ENCODE measurements around the gene NAPA.

The NAPA gene

DNA sequence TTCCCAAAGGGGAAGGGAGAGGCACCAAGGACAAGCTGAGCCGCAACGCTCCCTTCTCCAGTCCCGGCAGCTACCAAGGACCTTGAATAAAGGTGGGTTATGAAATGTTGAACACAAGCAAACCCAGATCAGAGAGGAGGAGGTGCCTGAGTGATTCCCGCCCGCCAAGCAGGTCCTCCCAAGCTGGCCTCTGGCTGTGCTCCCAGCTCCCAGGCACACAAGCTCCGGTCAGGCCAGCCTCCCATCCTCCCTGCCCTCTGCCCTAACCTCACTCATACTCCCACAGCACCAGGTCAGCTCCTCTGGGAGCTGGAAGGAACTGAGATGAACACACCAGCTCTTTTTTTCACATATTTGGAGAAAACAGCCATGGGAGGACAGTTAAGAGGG, 3.7 kb downstream of the NAPA start:
- H3K4me3 ChIP-seq (ENCODE audit: control insufficient read depth, low read depth, low read length): no peak overlapping the region
- TF ChIP-seq CTCF (IDR thresholded peaks at IDR 0.05; ENCODE audit: control insufficient read depth, insufficient read depth, low read depth, low read length, missing control alignments): no peak
- no peak for DNase-seq (ENCODE audit: low read depth)

DNA sequence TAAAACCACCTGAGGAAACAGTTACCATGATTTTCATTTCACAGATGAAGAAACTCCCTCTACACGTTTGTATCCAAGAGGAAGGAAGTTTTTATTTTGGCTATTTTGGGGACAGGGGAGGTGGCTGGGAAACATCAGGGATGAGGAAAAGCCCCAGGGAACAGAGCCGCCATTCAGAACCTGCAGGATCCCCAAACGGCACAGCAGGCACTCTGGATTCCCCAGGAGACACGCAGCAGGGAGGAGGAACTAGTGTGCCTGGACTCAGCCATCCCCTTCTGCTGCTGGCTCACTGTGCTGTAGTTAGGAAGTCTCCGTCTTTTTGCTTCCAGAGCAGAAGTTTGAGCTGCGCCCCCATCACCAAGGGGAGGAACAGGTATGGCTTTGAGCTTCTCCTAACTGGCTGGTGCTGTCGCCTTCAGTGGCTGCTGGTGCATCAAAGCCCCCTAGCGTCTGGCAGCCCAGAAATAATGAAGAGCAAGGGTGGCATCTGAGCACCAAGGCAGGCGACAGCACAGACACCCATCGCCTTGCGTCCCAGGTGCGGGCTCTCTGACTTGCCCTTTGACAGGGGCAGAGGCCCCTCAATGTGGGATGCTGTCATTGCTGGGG, 4.2 kb downstream of the NAPA start:
- no peak overlapping the region for H3K4me3 ChIP-seq (ENCODE audit: control insufficient read depth, low read depth, low read length)
- no peak for DNase-seq (ENCODE audit: low read depth)
- no peak for TF ChIP-seq CTCF (IDR thresholded peaks at IDR 0.05; ENCODE audit: control insufficient read depth, insufficient read depth, low read depth, low read length, missing control alignments)

- no peak overlapping the region for H3K4me3 ChIP-seq (ENCODE audit: control insufficient read depth, low read depth, low read length)
- TF ChIP-seq CTCF (IDR thresholded peaks at IDR 0.05; ENCODE audit: control insufficient read depth, insufficient read depth, low read depth, low read length, missing control alignments): no peak
- no peak for DNase-seq (ENCODE audit: low read depth)
Measured at GRCh38 chr19:47509973-47510372, 4.9 kb downstream of the NAPA start.

GRCh38 chr19:47509170-47509847, 5.6 kb downstream of the NAPA start:
- DNase-seq (ENCODE audit: low read depth): no peak
- TF ChIP-seq CTCF (IDR thresholded peaks at IDR 0.05; ENCODE audit: control insufficient read depth, insufficient read depth, low read depth, low read length, missing control alignments): no peak
- no peak overlapping the region for H3K4me3 ChIP-seq (ENCODE audit: control insufficient read depth, low read depth, low read length)

DNA sequence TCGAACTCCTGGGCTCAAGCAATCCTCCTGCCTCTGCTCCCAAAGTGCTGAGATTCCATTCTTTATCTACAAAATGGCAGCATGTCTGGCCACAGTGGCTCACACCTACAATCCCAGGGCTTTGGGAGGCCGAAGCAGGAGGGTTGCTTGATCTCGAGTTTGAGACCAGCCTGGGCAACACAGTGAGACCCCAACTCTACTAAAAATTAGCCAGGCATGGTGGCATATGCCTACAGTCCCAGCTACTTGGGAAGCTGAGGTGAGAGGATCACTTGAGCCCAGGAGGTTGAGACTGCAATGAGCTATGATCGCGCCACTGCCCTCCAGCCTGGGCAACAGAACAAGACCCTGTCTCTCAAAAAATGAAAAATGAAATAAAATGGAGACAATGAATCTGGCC, 6.1 kb downstream of the NAPA start:
- no peak overlapping the region for H3K4me3 ChIP-seq (ENCODE audit: control insufficient read depth, low read depth, low read length)
- DNase-seq (ENCODE audit: low read depth): no peak
- TF ChIP-seq CTCF (IDR thresholded peaks at IDR 0.05; ENCODE audit: control insufficient read depth, insufficient read depth, low read depth, low read length, missing control alignments): no peak

DNA sequence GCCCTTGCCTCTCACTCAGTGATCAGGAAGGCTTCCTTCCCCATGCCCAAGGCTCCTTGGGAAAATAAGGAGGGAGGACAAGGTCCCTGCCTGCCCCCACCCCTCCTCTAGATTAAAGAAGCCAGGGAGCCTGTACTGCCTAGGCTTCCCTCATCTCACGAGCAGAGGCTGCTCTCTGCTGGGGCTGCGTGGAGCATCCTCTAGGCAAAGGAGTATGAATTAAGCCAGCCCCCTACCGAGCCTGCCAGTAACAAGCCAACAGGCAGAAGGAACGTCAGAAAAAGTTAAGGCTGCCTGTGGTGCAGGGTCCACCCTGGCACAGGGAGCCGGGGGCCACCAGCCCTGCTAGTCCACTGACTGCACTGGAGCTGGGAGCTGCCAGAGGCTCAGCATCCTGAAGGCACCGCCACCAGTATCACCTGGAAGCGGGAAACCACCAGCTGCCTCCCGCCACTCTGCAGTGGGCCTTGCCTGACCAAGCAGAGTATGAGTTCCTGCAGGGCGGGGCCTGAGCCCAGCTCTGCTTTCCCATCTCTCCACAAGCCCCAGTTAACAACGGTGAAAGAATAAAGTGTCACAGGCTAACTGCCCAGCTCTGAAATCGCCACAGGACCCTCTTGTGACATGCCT, 6.8 kb downstream of the NAPA start:
- no peak overlapping the region for H3K4me3 ChIP-seq (ENCODE audit: control insufficient read depth, low read depth, low read length)
- no peak for DNase-seq (ENCODE audit: low read depth)

More for the DNA sequence above, 6.8 kb downstream of the NAPA start:
- TF ChIP-seq CTCF (IDR thresholded peaks at IDR 0.05; ENCODE audit: control insufficient read depth, insufficient read depth, low read depth, low read length, missing control alignments): no peak
